ENCODE data around the gene NPL. TPM values are rescaled to one million over a fixed set of nuclear protein-coding genes. Genes with fewer than 3 reads are reported as not detected.

NPL gene
- total RNA-seq, 4 donors from 2014 or later, result 4.6 to 7.2 (median 6.6) TPM

GRCh38 chr1:182777386-182777785 is 12.2 kb upstream of the NPL start:
- Histone ChIP-seq H3K36me3 (no peaks in the 10 kb centered on the region), H3K4me1 (peaks cover 0 to 5% (median 0%) of the 10 kb centered on the region in 4 donors), H3K27ac (replicated peaks in 1 of 4) (peak overlapping the region; percentile 26 to 50 (median 40)), H3K27me3 (no peaks in the 10 kb centered on the region), H3K4me3 (no peak overlapping the region), H3K9me3 (no peaks in the 10 kb centered on the region)
- TF ChIP-seq CTCF (IDR thresholded peaks at IDR 0.05) (no peak), POLR2A (IDR thresholded peaks at IDR 0.05; ENCODE audit: low read depth) (no peak), EP300 (IDR thresholded peaks at IDR 0.05) (no peak), POLR2AphosphoS5 (IDR thresholded peaks at IDR 0.05) (no peak)
- intact Hi-C loops (cut with DNase I), result no loop called here
- no peak for DNase-seq (ENCODE audit: extremely low spot score)

- H3K27me3 ChIP-seq, result no peaks in the 10 kb centered on the region
- DNase-seq (ENCODE audit: extremely low spot score), result no peak
- H3K9me3 ChIP-seq, result no peaks in the 10 kb centered on the region
- H3K36me3 ChIP-seq, result no peaks in the 10 kb centered on the region
- H3K4me3 ChIP-seq, result no peak overlapping the region
- TF ChIP-seq CTCF (IDR thresholded peaks at IDR 0.05), result no peak
- no peak for TF ChIP-seq EP300 (IDR thresholded peaks at IDR 0.05)
- no peak for TF ChIP-seq POLR2A (IDR thresholded peaks at IDR 0.05; ENCODE audit: low read depth)
- TF ChIP-seq POLR2AphosphoS5 (IDR thresholded peaks at IDR 0.05), result no peak
- H3K27ac ChIP-seq (replicated peaks in 1 of 4), result no peak overlapping the region
- H3K4me1 ChIP-seq, result peaks cover 0 to 5% (median 0%) of the 10 kb centered on the region in 4 donors
- 76% methylated on average over 2 of the region's 2 CpGs for WGBS
- intact Hi-C loops (cut with DNase I), result no loop called here
Observed at GRCh38 chr1:182778862-182779261, 10.7 kb upstream of the NPL start.

- H3K27ac ChIP-seq (replicated peaks in 1 of 4), result no peak overlapping the region
- intact Hi-C loops (cut with DNase I), result no loop called here
- no peak for DNase-seq (ENCODE audit: extremely low spot score)
- no peak overlapping the region for H3K4me3 ChIP-seq
- no peak for TF ChIP-seq POLR2A (IDR thresholded peaks at IDR 0.05; ENCODE audit: low read depth)
- no peak for TF ChIP-seq CTCF (IDR thresholded peaks at IDR 0.05)
- TF ChIP-seq EP300 (IDR thresholded peaks at IDR 0.05), result no peak
- no peak for TF ChIP-seq POLR2AphosphoS5 (IDR thresholded peaks at IDR 0.05)
- peaks cover 0 to 5% (median 0%) of the 10 kb centered on the region in 4 donors for H3K4me1 ChIP-seq
- H3K9me3 ChIP-seq, result no peaks in the 10 kb centered on the region
- H3K36me3 ChIP-seq, result no peaks in the 10 kb centered on the region
- WGBS, result 89% methylated on average over 2 of the region's 2 CpGs
- H3K27me3 ChIP-seq, result no peaks in the 10 kb centered on the region
Observed at GRCh38 chr1:182779530-182779929, 10.0 kb upstream of the NPL start.

GRCh38 chr1:182781841-182782586 is 7.6 kb upstream of the NPL start:
- H3K4me3 ChIP-seq, result no peak overlapping the region
- no peaks in the 10 kb centered on the region for H3K36me3 ChIP-seq
- no peak overlapping the region for H3K27ac ChIP-seq (replicated peaks in 1 of 4)
- no peaks in the 10 kb centered on the region for H3K9me3 ChIP-seq
- peaks cover 0 to 5% (median 0%) of the 10 kb centered on the region in 4 donors for H3K4me1 ChIP-seq
- TF ChIP-seq POLR2AphosphoS5 (IDR thresholded peaks at IDR 0.05) (peak in 1 of 2 donors; percentile 13), EP300 (IDR thresholded peaks at IDR 0.05) (no peak), CTCF (IDR thresholded peaks at IDR 0.05) (peak; percentile 60 to 71 (median 64))
- DNase-seq (ENCODE audit: extremely low spot score), result no peak
- intact Hi-C loops (cut with DNase I), result loop anchor here (5.0 to 10.0 kb wide), 2 partner anchors 337 to 695 kb away; no protein-coding TSS in a partner anchor
- H3K27me3 ChIP-seq, result no peaks in the 10 kb centered on the region
- 59% methylated on average over 6 of the region's 6 CpGs for WGBS

- H3K4me3 ChIP-seq, result no peak overlapping the region
- intact Hi-C loops (cut with DNase I), result loop anchor here (5.0 to 10.0 kb wide), 2 partner anchors 338 to 695 kb away; no protein-coding TSS in a partner anchor
Observed at GRCh38 chr1:182782587-182782913, 7.0 kb upstream of the NPL start.

More at GRCh38 chr1:182782587-182782913, 7.0 kb upstream of the NPL start:
- Histone ChIP-seq H3K36me3 (no peaks in the 10 kb centered on the region), H3K27me3 (no peaks in the 10 kb centered on the region), H3K4me1 (peaks cover 0 to 5% (median 0%) of the 10 kb centered on the region in 4 donors), H3K27ac (replicated peaks in 1 of 4) (no peak overlapping the region), H3K9me3 (no peaks in the 10 kb centered on the region)
- TF ChIP-seq POLR2A (IDR thresholded peaks at IDR 0.05; ENCODE audit: low read depth) (no peak), CTCF (IDR thresholded peaks at IDR 0.05) (peak in 1 of 3 experiments; percentile 0), EP300 (IDR thresholded peaks at IDR 0.05) (no peak)
- DNase-seq (ENCODE audit: extremely low spot score), result no peak
